IPS-18c (cell line): Measurements from ENCODE around the gene GPR161.

Source experiments
- H3K4me3 ChIP-seq: 2 replicates; pipeline ENCODE4 v1.7.0; 2013; ENCODE audit warnings: low read depth, mild to moderate bottlenecking, low read length, moderate library complexity; ENCODE audit not compliant: insufficient read depth
- H3K9me3 ChIP-seq: one replicate; pipeline ENCODE4 v1.6.1; 2013; ENCODE audit warnings: mild to moderate bottlenecking, low read length, moderate library complexity; ENCODE audit not compliant: control insufficient read depth, insufficient read depth

GPR161 gene

GRCh38 chr1:168096296-168097165 is 40.2 kb downstream of the GPR161 start:
- Histone ChIP-seq H3K4me3 (no peak overlapping the region), H3K9me3 (no peaks in the 10 kb centered on the region)

- Histone ChIP-seq H3K4me3 (no peak overlapping the region), H3K9me3 (no peaks in the 10 kb centered on the region)
Observed at GRCh38 chr1:168095476-168095875, 41.3 kb downstream of the GPR161 start.

GRCh38 chr1:168093616-168094015 is 43.1 kb downstream of the GPR161 start:
- no peaks in the 10 kb centered on the region for H3K9me3 ChIP-seq
- no peak overlapping the region for H3K4me3 ChIP-seq

GRCh38 chr1:168092566-168093355 is 44.0 kb downstream of the GPR161 start:
- H3K4me3 ChIP-seq: no peak overlapping the region

GRCh38 chr1:168091720-168092550 is 44.8 kb downstream of the GPR161 start:
- no peak overlapping the region for H3K4me3 ChIP-seq
- no peaks in the 10 kb centered on the region for H3K9me3 ChIP-seq

More at GRCh38 chr1:168092566-168093355, 44.0 kb downstream of the GPR161 start:
- H3K9me3 ChIP-seq: no peaks in the 10 kb centered on the region

- no peak overlapping the region for H3K4me3 ChIP-seq
- H3K9me3 ChIP-seq: no peaks in the 10 kb centered on the region
Observed at GRCh38 chr1:168091063-168091462, 45.7 kb downstream of the GPR161 start.

GRCh38 chr1:168090395-168090794 is 46.3 kb downstream of the GPR161 start:
- Histone ChIP-seq H3K9me3 (no peaks in the 10 kb centered on the region), H3K4me3 (no peak overlapping the region)

- no peak overlapping the region for H3K4me3 ChIP-seq
- H3K9me3 ChIP-seq: no peaks in the 10 kb centered on the region
Observed at GRCh38 chr1:168089979-168090337, 46.8 kb downstream of the GPR161 start.

GRCh38 chr1:168089326-168089978 is 47.3 kb downstream of the GPR161 start:
- no peak overlapping the region for H3K4me3 ChIP-seq
- H3K9me3 ChIP-seq: no peaks in the 10 kb centered on the region

- no peaks in the 10 kb centered on the region for H3K9me3 ChIP-seq
- H3K4me3 ChIP-seq: no peak overlapping the region
Observed at GRCh38 chr1:168088511-168089325, 48.0 kb downstream of the GPR161 start.

- no peaks in the 10 kb centered on the region for H3K9me3 ChIP-seq
- no peak overlapping the region for H3K4me3 ChIP-seq
Observed at GRCh38 chr1:168087696-168088095, 49.0 kb downstream of the GPR161 start.

- no peaks in the 10 kb centered on the region for H3K9me3 ChIP-seq
- no peak overlapping the region for H3K4me3 ChIP-seq
Observed at GRCh38 chr1:168086438-168086837, 50.3 kb downstream of the GPR161 start.

- Histone ChIP-seq H3K9me3 (no peaks in the 10 kb centered on the region), H3K4me3 (no peak overlapping the region)
Observed at GRCh38 chr1:168085401-168085872, 51.3 kb downstream of the GPR161 start.

GRCh38 chr1:168084396-168085231 is 52.1 kb downstream of the GPR161 start:
- H3K9me3 ChIP-seq: no peaks in the 10 kb centered on the region
- H3K4me3 ChIP-seq: no peak overlapping the region
